Stimulated activated CD4-positive, alpha-beta T cell treated with anti-CD3 and anti-CD28 coated beads, Interleukin-4, amount 100 ng/mL, for 48 hours (primary cell): Measurements from ENCODE around the gene GPR107.

ENCODE experiments used
- DNase-seq, 2 donors: peaks; one replicate each; pipeline ENCODE4 v3.0.0-alpha.2; 2020; ENCODE audit warnings: low read depth in 2 of 2

Gene GPR107

GRCh38 chr9:130137081-130137640 lies 83.5 kb downstream of the GPR107 start:
- no peak for DNase-seq

- DNase-seq, result no peak
Observed at GRCh38 chr9:130137641-130138081, 84.0 kb downstream of the GPR107 start.

- peak in 1 of 2 donors; percentile 8 for DNase-seq
Observed at GRCh38 chr9:130138171-130138653, 84.5 kb downstream of the GPR107 start.

- DNase-seq, result no peak
Observed at GRCh38 chr9:130138791-130139190, 85.1 kb downstream of the GPR107 start.

- DNase-seq, result no peak
Observed at GRCh38 chr9:130139251-130139650, 85.5 kb downstream of the GPR107 start.

GRCh38 chr9:130140706-130141105 lies 87.0 kb downstream of the GPR107 start:
- peak in 1 of 2 donors; percentile 32 for DNase-seq

- no peak for DNase-seq
Observed at GRCh38 chr9:130142056-130142455, 88.3 kb downstream of the GPR107 start.

GRCh38 chr9:130142641-130143040 lies 88.9 kb downstream of the GPR107 start:
- DNase-seq, result no peak

- no peak for DNase-seq
Observed at GRCh38 chr9:130143279-130143893, 89.7 kb downstream of the GPR107 start.

GRCh38 chr9:130143958-130144366 lies 90.3 kb downstream of the GPR107 start:
- no peak for DNase-seq

GRCh38 chr9:130144703-130145102 lies 91.0 kb downstream of the GPR107 start:
- no peak for DNase-seq

- DNase-seq, result no peak
Observed at GRCh38 chr9:130145658-130146057, 92.0 kb downstream of the GPR107 start.

- DNase-seq, result no peak
Observed at GRCh38 chr9:130147198-130147597, 93.5 kb downstream of the GPR107 start.

GRCh38 chr9:130147910-130148309 lies 94.2 kb downstream of the GPR107 start:
- no peak for DNase-seq

GRCh38 chr9:130149031-130149430 lies 95.3 kb downstream of the GPR107 start:
- DNase-seq, result no peak

- DNase-seq, result no peak
Observed at GRCh38 chr9:130149654-130150286, 96.1 kb downstream of the GPR107 start.

- no peak for DNase-seq
Observed at GRCh38 chr9:130150779-130151382, 97.2 kb downstream of the GPR107 start.

GRCh38 chr9:130154816-130155215 lies 101.1 kb downstream of the GPR107 start:
- no peak for DNase-seq

- no peak for DNase-seq
Observed at GRCh38 chr9:130155647-130156046, 101.9 kb downstream of the GPR107 start.

- no peak for DNase-seq
Observed at GRCh38 chr9:130156672-130157071, 103.0 kb downstream of the GPR107 start.

GRCh38 chr9:130157079-130157478 lies 103.4 kb downstream of the GPR107 start:
- DNase-seq, result no peak

- DNase-seq, result no peak
Observed at GRCh38 chr9:130158001-130158400, 104.3 kb downstream of the GPR107 start.

GRCh38 chr9:130159057-130159456 lies 105.4 kb downstream of the GPR107 start:
- DNase-seq, result no peak
